Skeletal muscle satellite cell (primary cell): ENCODE data around the gene GNAT1.

ENCODE experiments used
- H3K27me3 ChIP-seq: 2 replicates; pipeline ENCODE4 v1.7.0; 2013; ENCODE audit warnings: low read length; ENCODE audit not compliant: control insufficient read depth, insufficient read depth
- H3K36me3 ChIP-seq: 2 replicates; pipeline ENCODE4 v1.7.0; 2013; ENCODE audit warnings: mild to moderate bottlenecking, control low read depth, low read length; ENCODE audit not compliant: insufficient read depth
- H3K4me1 ChIP-seq: 2 replicates; pipeline ENCODE4 v1.7.0; 2013; ENCODE audit warnings: low read length; ENCODE audit not compliant: control insufficient read depth, insufficient read depth
- H3K4me2 ChIP-seq: 2 replicates; pipeline ENCODE4 v1.7.0; 2013; ENCODE audit warnings: mild to moderate bottlenecking, low read length
- H3K4me3 ChIP-seq: 2 replicates; pipeline ENCODE4 v1.7.0; 2013; ENCODE audit warnings: low read length
- H3K9ac ChIP-seq: 2 replicates; pipeline ENCODE4 v1.7.0; 2013; ENCODE audit warnings: mild to moderate bottlenecking, low read depth, low read length, moderate library complexity
- H3K9me3 ChIP-seq: replicated peaks from 2 replicates; pipeline ENCODE4 v1.7.0; 2013; ENCODE audit warnings: mild to moderate bottlenecking, control low read depth, low read length

GNAT1 gene

DNA sequence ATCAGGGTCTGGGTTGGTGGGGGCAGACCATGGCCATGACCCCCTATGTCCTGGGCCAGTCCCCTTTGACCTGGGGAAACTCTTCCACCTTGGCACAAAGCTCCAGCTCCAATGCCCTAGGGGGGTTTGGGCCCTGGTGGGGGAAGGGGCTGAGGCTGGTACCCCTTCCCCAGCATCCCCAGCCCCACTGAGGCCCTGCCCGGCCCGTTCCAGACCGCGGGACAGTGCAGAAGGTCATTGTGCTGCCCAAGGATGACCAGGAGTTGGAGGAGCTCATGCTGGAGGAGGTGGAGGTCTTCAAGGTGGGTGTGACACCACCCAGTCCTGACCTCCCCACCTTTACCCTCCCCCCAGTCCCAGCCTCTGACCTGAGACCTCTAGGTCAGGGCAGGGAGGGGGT lies 6.2 kb upstream of the GNAT1 start:
- H3K4me1 ChIP-seq: peaks cover 3% of the 10 kb centered on the region
- no peak overlapping the region for H3K4me2 ChIP-seq
- no peak overlapping the region for H3K9ac ChIP-seq
- H3K36me3 ChIP-seq: no peaks in the 10 kb centered on the region
- no peaks in the 10 kb centered on the region for H3K27me3 ChIP-seq
- no peak overlapping the region for H3K4me3 ChIP-seq
- H3K9me3 ChIP-seq: no peaks in the 10 kb centered on the region

- H3K27me3 ChIP-seq: no peaks in the 10 kb centered on the region
- peaks cover 3% of the 10 kb centered on the region for H3K4me1 ChIP-seq
- H3K36me3 ChIP-seq: no peaks in the 10 kb centered on the region
- H3K4me3 ChIP-seq: no peak overlapping the region
- no peak overlapping the region for H3K9ac ChIP-seq
- H3K4me2 ChIP-seq: no peak overlapping the region
- H3K9me3 ChIP-seq: no peaks in the 10 kb centered on the region
Measured at GRCh38 chr3:50186096-50186495, 5.3 kb upstream of the GNAT1 start.

DNA sequence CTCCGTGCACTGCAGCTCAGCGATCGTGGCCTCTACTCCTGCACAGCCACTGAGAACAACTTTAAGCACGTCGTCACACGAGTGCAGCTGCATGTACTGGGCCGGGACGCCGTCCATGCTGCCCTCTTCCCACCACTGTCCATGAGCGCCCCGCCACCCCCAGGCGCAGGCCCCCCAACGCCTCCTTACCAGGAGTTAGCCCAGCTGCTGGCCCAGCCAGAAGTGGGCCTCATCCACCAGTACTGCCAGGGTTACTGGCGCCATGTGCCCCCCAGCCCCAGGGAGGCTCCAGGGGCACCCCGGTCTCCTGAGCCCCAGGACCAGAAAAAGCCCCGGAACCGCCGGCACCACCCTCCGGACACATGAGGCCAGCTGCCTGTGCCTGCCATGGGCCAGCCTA lies 3.7 kb upstream of the GNAT1 start:
- Histone ChIP-seq H3K9ac (no peak overlapping the region), H3K4me3 (no peak overlapping the region), H3K4me2 (no peak overlapping the region), H3K9me3 (no peaks in the 10 kb centered on the region), H3K36me3 (no peaks in the 10 kb centered on the region), H3K27me3 (no peaks in the 10 kb centered on the region), H3K4me1 (peaks cover 3% of the 10 kb centered on the region)

DNA sequence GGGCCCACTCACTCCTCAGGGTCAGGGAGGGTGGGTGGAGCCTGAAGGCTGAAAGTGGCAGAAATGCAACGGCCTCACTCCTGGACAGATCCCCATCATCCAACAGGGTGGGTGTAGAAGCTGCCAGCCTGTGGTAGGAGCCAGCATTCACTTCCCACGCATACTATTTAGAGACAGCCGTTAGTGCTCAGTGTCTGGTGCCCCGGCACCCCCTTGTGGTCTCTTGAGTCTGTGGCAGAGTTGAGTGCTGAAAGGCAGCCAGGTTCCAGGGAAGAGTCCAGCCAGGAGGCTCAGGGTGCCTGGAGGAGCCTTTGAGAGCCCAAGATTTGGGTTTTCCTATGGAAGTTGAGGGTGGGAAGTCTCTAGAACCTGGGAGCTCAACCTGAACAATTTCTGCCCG lies 2.1 kb upstream of the GNAT1 start:
- Histone ChIP-seq H3K27me3 (peaks cover 15% of the 10 kb centered on the region), H3K36me3 (no peaks in the 10 kb centered on the region), H3K4me3 (no peak overlapping the region), H3K4me2 (no peak overlapping the region), H3K9me3 (no peaks in the 10 kb centered on the region), H3K9ac (no peak overlapping the region), H3K4me1 (peaks cover 7% of the 10 kb centered on the region)

- Histone ChIP-seq H3K4me1 (peaks cover 12% of the 10 kb centered on the region), H3K36me3 (no peaks in the 10 kb centered on the region), H3K9me3 (no peaks in the 10 kb centered on the region), H3K27me3 (peaks cover 21% of the 10 kb centered on the region), H3K9ac (no peak overlapping the region), H3K4me3 (no peak overlapping the region), H3K4me2 (no peak overlapping the region)
Measured at GRCh38 chr3:50189989-50190388, 1.4 kb upstream of the GNAT1 start.

DNA sequence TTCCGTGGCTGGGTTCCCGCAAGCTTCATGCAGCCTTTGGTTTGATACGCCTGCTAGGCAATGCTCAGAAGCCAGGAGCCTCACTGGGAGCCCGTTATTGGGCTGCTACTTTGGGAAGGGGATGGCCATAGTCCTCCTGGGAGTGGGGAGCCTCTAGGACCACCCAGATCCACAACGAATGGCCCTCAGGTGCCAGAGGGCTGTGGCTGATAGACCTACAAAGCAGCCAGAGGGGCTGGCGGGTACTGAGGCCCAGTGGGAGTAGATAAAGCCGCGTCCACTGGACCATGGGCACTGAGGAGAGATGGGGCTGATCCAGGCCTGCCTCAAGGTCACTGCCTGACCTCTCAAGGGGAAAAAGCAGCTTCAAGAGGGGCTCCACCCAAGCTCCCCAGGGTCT lies 714 bp downstream of the GNAT1 start:
- H3K4me2 ChIP-seq: no peak overlapping the region
- H3K36me3 ChIP-seq: no peaks in the 10 kb centered on the region
- H3K9me3 ChIP-seq: no peaks in the 10 kb centered on the region
- no peak overlapping the region for H3K4me3 ChIP-seq
- H3K4me1 ChIP-seq: peaks cover 12% of the 10 kb centered on the region
- peaks cover 35% of the 10 kb centered on the region for H3K27me3 ChIP-seq
- no peak overlapping the region for H3K9ac ChIP-seq

- peaks cover 40% of the 10 kb centered on the region for H3K27me3 ChIP-seq
- no peaks in the 10 kb centered on the region for H3K9me3 ChIP-seq
- H3K36me3 ChIP-seq: no peaks in the 10 kb centered on the region
- H3K4me1 ChIP-seq: peaks cover 12% of the 10 kb centered on the region
- no peak overlapping the region for H3K4me3 ChIP-seq
- H3K4me2 ChIP-seq: no peak overlapping the region
- no peak overlapping the region for H3K9ac ChIP-seq
Measured at GRCh38 chr3:50192689-50193141, 1.3 kb downstream of the GNAT1 start.

GRCh38 chr3:50193286-50193685 lies 1.9 kb downstream of the GNAT1 start:
- H3K9ac ChIP-seq: no peak overlapping the region
- peaks cover 12% of the 10 kb centered on the region for H3K4me1 ChIP-seq
- H3K4me3 ChIP-seq: no peak overlapping the region
- H3K4me2 ChIP-seq: no peak overlapping the region
- H3K36me3 ChIP-seq: no peaks in the 10 kb centered on the region
- H3K27me3 ChIP-seq: peaks cover 40% of the 10 kb centered on the region
- H3K9me3 ChIP-seq: no peaks in the 10 kb centered on the region

DNA sequence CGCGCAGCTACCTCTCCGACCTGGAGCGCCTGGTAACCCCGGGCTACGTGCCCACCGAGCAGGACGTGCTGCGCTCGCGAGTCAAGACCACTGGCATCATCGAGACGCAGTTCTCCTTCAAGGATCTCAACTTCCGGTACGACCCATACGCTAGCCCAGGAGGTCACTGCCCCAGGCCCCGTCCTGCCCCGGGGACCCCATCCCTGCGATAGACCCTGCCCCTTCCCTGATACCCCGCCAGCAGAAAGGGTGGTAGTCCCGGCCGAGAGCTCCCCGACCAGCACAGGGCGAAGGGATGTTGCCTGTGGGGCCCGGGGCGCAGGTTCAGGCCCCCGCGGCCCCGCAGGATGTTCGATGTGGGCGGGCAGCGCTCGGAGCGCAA lies 2.3 kb downstream of the GNAT1 start:
- H3K9me3 ChIP-seq: no peaks in the 10 kb centered on the region
- H3K36me3 ChIP-seq: no peaks in the 10 kb centered on the region
- peaks cover 12% of the 10 kb centered on the region for H3K4me1 ChIP-seq
- peak overlapping the region; percentile 64 for H3K4me2 ChIP-seq
- no peak overlapping the region for H3K9ac ChIP-seq
- H3K4me3 ChIP-seq: no peak overlapping the region
- peaks cover 40% of the 10 kb centered on the region for H3K27me3 ChIP-seq

GRCh38 chr3:50194128-50194902 lies 2.9 kb downstream of the GNAT1 start:
- Histone ChIP-seq H3K27me3 (peaks cover 40% of the 10 kb centered on the region), H3K4me3 (peak overlapping the region; percentile 16), H3K4me2 (peak overlapping the region; percentile 64), H3K9ac (no peak overlapping the region), H3K4me1 (peaks cover 9% of the 10 kb centered on the region), H3K36me3 (no peaks in the 10 kb centered on the region), H3K9me3 (no peaks in the 10 kb centered on the region)

DNA sequence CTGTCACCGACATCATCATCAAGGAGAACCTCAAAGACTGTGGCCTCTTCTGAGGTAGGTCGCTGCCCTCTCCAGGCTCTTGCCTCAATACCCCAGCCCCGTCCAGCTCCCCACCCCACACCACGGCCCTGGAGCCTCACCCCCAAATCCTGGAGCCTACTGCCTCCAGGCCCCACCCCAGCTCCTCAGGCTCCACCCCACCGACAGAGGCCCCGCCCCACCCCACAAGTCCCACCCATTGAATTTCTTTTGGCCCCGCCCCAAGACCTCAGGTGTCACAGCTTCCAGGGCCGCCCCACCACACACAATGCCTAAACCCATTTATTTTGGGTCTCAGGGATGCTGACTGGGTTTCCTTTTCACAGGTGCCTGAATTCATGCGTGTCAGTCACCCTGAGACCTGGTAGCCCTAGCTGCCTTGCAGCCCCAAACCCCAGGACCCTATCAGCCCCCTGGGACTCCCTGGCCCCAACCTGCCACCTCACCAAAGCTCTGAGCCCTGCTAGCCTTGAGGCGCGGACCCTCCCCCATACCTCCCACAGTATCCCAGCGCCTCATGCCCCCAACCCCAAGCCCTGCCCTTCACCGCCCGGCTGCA lies 3.6 kb downstream of the GNAT1 start:
- peaks cover 40% of the 10 kb centered on the region for H3K27me3 ChIP-seq
- peak overlapping the region; percentile 64 for H3K4me2 ChIP-seq
- H3K9ac ChIP-seq: no peak overlapping the region
- H3K4me1 ChIP-seq: peaks cover 9% of the 10 kb centered on the region
- H3K36me3 ChIP-seq: no peaks in the 10 kb centered on the region
- H3K9me3 ChIP-seq: no peaks in the 10 kb centered on the region
- peak overlapping the region; percentile 16 for H3K4me3 ChIP-seq
